MM.1S (cell line): ENCODE measurements around the gene SMYD1.

ENCODE experiments used
- CTCF ChIP-seq: fragments of 300-600 bp; sonication (generic); IDR thresholded peaks from 2 replicates; pipeline ENCODE4 v1.5.1; 2016; ENCODE audit warnings: antibody characterized with exemption, low read length, mixed read lengths
- EZH2phosphoT487 ChIP-seq: fragments of 300-600 bp; sonication (generic); IDR thresholded peaks from 2 replicates; pipeline ENCODE4 v1.6.1; 2018; ENCODE audit warnings: antibody characterized with exemption, low read length

- TF ChIP-seq CTCF (no peak), EZH2phosphoT487 (no peak)
These were observed 15.2 kb downstream of the SMYD1 start for GRCh38 chr2:88082781-88083180.
